ENCODE measurements around the gene PRSS3.

- TF ChIP-seq, protein P1, sequence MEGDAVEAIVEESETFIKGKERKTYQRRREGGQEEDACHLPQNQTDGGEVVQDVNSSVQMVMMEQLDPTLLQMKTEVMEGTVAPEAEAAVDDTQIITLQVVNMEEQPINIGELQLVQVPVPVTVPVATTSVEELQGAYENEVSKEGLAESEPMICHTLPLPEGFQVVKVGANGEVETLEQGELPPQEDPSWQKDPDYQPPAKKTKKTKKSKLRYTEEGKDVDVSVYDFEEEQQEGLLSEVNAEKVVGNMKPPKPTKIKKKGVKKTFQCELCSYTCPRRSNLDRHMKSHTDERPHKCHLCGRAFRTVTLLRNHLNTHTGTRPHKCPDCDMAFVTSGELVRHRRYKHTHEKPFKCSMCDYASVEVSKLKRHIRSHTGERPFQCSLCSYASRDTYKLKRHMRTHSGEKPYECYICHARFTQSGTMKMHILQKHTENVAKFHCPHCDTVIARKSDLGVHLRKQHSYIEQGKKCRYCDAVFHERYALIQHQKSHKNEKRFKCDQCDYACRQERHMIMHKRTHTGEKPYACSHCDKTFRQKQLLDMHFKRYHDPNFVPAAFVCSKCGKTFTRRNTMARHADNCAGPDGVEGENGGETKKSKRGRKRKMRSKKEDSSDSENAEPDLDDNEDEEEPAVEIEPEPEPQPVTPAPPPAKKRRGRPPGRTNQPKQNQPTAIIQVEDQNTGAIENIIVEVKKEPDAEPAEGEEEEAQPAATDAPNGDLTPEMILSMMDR (IDR thresholded peaks at IDR 0.05; ENCODE audit: poor library complexity, severe bottlenecking) = no peak
- TF ChIP-seq, protein P2, sequence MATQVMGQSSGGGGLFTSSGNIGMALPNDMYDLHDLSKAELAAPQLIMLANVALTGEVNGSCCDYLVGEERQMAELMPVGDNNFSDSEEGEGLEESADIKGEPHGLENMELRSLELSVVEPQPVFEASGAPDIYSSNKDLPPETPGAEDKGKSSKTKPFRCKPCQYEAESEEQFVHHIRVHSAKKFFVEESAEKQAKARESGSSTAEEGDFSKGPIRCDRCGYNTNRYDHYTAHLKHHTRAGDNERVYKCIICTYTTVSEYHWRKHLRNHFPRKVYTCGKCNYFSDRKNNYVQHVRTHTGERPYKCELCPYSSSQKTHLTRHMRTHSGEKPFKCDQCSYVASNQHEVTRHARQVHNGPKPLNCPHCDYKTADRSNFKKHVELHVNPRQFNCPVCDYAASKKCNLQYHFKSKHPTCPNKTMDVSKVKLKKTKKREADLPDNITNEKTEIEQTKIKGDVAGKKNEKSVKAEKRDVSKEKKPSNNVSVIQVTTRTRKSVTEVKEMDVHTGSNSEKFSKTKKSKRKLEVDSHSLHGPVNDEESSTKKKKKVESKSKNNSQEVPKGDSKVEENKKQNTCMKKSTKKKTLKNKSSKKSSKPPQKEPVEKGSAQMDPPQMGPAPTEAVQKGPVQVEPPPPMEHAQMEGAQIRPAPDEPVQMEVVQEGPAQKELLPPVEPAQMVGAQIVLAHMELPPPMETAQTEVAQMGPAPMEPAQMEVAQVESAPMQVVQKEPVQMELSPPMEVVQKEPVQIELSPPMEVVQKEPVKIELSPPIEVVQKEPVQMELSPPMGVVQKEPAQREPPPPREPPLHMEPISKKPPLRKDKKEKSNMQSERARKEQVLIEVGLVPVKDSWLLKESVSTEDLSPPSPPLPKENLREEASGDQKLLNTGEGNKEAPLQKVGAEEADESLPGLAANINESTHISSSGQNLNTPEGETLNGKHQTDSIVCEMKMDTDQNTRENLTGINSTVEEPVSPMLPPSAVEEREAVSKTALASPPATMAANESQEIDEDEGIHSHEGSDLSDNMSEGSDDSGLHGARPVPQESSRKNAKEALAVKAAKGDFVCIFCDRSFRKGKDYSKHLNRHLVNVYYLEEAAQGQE (IDR thresholded peaks at IDR 0.05; ENCODE audit: borderline replicate concordance) = no peak
- TF ChIP-seq EZH2 (IDR thresholded peaks at IDR 0.05; ENCODE audit: borderline replicate concordance, insufficient read depth, low read length, poor library complexity, severe bottlenecking) = no peak
- TF ChIP-seq TAF1 (IDR thresholded peaks at IDR 0.05; ENCODE audit: low read depth) = no peak
Measured at GRCh38 chr9:33787839-33788238, 7.5 kb upstream of the PRSS3 start.
